H1 (cell line): ENCODE results near the gene AKR1B1.

Source experiments
- CHD2 ChIP-seq: IDR thresholded peaks from 2 replicates; pipeline ENCODE4 v1.6.1; 2012; ENCODE audit warnings: low read length, improper control_type of control experiment
- CTBP2 ChIP-seq: IDR thresholded peaks from 2 replicates; pipeline ENCODE4 v1.7.0; 2011; ENCODE audit warnings: borderline replicate concordance, mild to moderate bottlenecking, moderate library complexity, mixed read lengths, low read length; ENCODE audit not compliant: insufficient read depth, insufficient read length
- EP300 ChIP-seq, 2 experiments: IDR thresholded peaks; 1 replicate in 1 of 2; 2 replicates in 1 of 2; pipeline ENCODE4 v1.6.1; 2011 to 2012; ENCODE audit warnings: low read depth in 2 of 2, low read length in 2 of 2, mild to moderate bottlenecking in 2 of 2, borderline replicate concordance in 1 of 2, inconsistent platforms in 1 of 2, moderate library complexity in 1 of 2
- EZH2 ChIP-seq: fragments of 200-600 bp; sonication (generic); IDR thresholded peaks from 2 replicates; pipeline ENCODE4 v1.7.1; 2012; ENCODE audit warnings: low read depth, mild to moderate bottlenecking, moderate library complexity, low read length, inconsistent platforms; ENCODE audit not compliant: severe bottlenecking
- FOSL1 ChIP-seq: IDR thresholded peaks from 2 replicates; pipeline ENCODE4 v1.6.1; 2011; ENCODE audit warnings: mild to moderate bottlenecking, low read depth, low read length, moderate library complexity; ENCODE audit not compliant: insufficient read depth
- MAFK ChIP-seq: IDR thresholded peaks from 2 replicates; pipeline ENCODE4 v1.6.1; 2012; ENCODE audit warnings: low read depth, mild to moderate bottlenecking, improper control_type of control experiment, low read length
- POLR2AphosphoS5 ChIP-seq: IDR thresholded peaks from 2 replicates; pipeline ENCODE4 v1.6.1; 2011; ENCODE audit warnings: low read depth, low read length
- RAD21 ChIP-seq, 2 experiments: IDR thresholded peaks in 1 of 2; conservative IDR thresholded peaks in 1 of 2; 2 replicates each; pipeline ENCODE4 v1.6.1; 2011; ENCODE audit warnings: low read depth in 2 of 2, low read length in 2 of 2, improper control_type of control experiment in 1 of 2, inconsistent platforms in 1 of 2, mild to moderate bottlenecking in 1 of 2, moderate library complexity in 1 of 2
- SP2 ChIP-seq: IDR thresholded peaks from 2 replicates; pipeline ENCODE4 v1.6.1; 2012; ENCODE audit warnings: mild to moderate bottlenecking, low read length, inconsistent platforms
- TAF1 ChIP-seq: IDR thresholded peaks from 2 replicates; pipeline ENCODE4 v1.6.1; 2011; ENCODE audit warnings: mild to moderate bottlenecking, low read depth, low read length
- TCF12 ChIP-seq: IDR thresholded peaks from 2 replicates; pipeline ENCODE4 v1.6.1; 2011; ENCODE audit warnings: low read depth, mild to moderate bottlenecking, low read length
- YY1 ChIP-seq: IDR thresholded peaks from 2 replicates; pipeline ENCODE4 v1.6.1; 2011; ENCODE audit warnings: low read depth, mild to moderate bottlenecking, low read length
- TF ChIP-seq, protein P1 (sequence below), 3 experiments: IDR thresholded peaks; 1 replicate in 2 of 3; 2 replicates in 1 of 3; pipeline versions ENCODE4 v1.5.1 to v1.6.1; 2011; ENCODE audit warnings: low read length in 3 of 3, mild to moderate bottlenecking in 3 of 3, inconsistent platforms in 2 of 3, low read depth in 1 of 3, moderate library complexity in 1 of 3; ENCODE audit not compliant: insufficient read depth in 1 of 3; ENCODE audit errors: control extremely low read depth in 1 of 3
- TF ChIP-seq, protein P2 (sequence below): IDR thresholded peaks from 2 replicates; pipeline ENCODE4 v1.6.1; 2012; ENCODE audit warnings: inconsistent platforms

DNA sequence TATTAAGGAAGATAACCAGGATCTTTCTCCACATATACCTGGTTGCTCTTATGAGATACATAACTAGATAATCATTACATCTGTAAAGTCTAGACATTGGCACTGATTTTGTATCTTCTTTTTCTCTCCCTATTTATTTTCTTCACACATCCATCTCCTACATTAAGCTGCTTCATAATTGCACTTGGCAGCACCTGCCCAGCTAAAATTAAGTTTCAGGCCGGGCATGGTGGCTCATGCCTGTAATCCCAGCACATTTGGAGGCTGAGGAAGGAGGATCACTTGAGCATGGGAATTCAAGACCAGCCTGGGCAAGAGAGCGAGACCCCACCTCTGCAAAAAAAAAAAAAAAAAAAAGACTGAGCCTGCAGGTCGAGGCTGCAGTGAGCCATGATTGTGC lies 22.3 kb upstream of the AKR1B1 start:
- TF ChIP-seq, protein P1, sequence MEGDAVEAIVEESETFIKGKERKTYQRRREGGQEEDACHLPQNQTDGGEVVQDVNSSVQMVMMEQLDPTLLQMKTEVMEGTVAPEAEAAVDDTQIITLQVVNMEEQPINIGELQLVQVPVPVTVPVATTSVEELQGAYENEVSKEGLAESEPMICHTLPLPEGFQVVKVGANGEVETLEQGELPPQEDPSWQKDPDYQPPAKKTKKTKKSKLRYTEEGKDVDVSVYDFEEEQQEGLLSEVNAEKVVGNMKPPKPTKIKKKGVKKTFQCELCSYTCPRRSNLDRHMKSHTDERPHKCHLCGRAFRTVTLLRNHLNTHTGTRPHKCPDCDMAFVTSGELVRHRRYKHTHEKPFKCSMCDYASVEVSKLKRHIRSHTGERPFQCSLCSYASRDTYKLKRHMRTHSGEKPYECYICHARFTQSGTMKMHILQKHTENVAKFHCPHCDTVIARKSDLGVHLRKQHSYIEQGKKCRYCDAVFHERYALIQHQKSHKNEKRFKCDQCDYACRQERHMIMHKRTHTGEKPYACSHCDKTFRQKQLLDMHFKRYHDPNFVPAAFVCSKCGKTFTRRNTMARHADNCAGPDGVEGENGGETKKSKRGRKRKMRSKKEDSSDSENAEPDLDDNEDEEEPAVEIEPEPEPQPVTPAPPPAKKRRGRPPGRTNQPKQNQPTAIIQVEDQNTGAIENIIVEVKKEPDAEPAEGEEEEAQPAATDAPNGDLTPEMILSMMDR (IDR thresholded peaks at IDR 0.05; ENCODE audit: control extremely low read depth in 1 of 3, insufficient read depth in 1 of 3, low read depth in 1 of 3, low read length in 3 of 3), result no peak
- TF ChIP-seq CHD2 (no peak), MAFK (no peak), RAD21 (IDR thresholded peaks at IDR 0.05 in 1 of 2, conservative IDR thresholded peaks at IDR 0.05 in 1 of 2; ENCODE audit: low read depth in 2 of 2, low read length in 2 of 2) (no peak), TCF12 (no peak), CTBP2 (no peak), POLR2AphosphoS5 (no peak), YY1 (no peak), EZH2 (no peak), TAF1 (no peak), FOSL1 (no peak), EP300 (IDR thresholded peaks at IDR 0.05; ENCODE audit: borderline replicate concordance in 1 of 2, low read depth in 2 of 2, low read length in 2 of 2) (no peak), SP2 (no peak)
- TF ChIP-seq, protein P2, sequence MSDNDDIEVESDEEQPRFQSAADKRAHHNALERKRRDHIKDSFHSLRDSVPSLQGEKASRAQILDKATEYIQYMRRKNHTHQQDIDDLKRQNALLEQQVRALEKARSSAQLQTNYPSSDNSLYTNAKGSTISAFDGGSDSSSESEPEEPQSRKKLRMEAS, result no peak
